Suprapubic skin (tissue), 4 donors: ENCODE results near the gene RGL3.

Source experiments
- EP300 ChIP-seq: sonication (generic); formaldehyde crosslinking; IDR thresholded peaks from one replicate; pipeline ENCODE4 v1.6.1; 2017; ENCODE audit warnings: antibody characterized with exemption
- POLR2A ChIP-seq, 2 donors: fragments of 450-650 bp; IDR thresholded peaks; one replicate each; pipeline ENCODE4 v1.6.1; 2017; ENCODE audit warnings: antibody characterized with exemption in 2 of 2, mild to moderate bottlenecking in 2 of 2, moderate library complexity in 2 of 2
- POLR2AphosphoS5 ChIP-seq, 3 donors: sonication (generic); formaldehyde crosslinking; IDR thresholded peaks; one replicate each; pipeline ENCODE4 v1.6.1; 2017; ENCODE audit warnings: antibody characterized with exemption in 3 of 3
- TF ChIP-seq, protein P1 (sequence below), 2 donors: fragments of 200-600 bp in 1 of 2; fragments of 450-650 bp in 1 of 2; sonication (generic) in 1 of 2; IDR thresholded peaks; one replicate each; pipeline ENCODE4 v1.5.1; 2016 to 2019; ENCODE audit warnings: antibody characterized with exemption in 2 of 2, mild to moderate bottlenecking in 1 of 2, moderate library complexity in 1 of 2

- TF ChIP-seq, protein P1, sequence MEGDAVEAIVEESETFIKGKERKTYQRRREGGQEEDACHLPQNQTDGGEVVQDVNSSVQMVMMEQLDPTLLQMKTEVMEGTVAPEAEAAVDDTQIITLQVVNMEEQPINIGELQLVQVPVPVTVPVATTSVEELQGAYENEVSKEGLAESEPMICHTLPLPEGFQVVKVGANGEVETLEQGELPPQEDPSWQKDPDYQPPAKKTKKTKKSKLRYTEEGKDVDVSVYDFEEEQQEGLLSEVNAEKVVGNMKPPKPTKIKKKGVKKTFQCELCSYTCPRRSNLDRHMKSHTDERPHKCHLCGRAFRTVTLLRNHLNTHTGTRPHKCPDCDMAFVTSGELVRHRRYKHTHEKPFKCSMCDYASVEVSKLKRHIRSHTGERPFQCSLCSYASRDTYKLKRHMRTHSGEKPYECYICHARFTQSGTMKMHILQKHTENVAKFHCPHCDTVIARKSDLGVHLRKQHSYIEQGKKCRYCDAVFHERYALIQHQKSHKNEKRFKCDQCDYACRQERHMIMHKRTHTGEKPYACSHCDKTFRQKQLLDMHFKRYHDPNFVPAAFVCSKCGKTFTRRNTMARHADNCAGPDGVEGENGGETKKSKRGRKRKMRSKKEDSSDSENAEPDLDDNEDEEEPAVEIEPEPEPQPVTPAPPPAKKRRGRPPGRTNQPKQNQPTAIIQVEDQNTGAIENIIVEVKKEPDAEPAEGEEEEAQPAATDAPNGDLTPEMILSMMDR (IDR thresholded peaks at IDR 0.05), result no peak
- TF ChIP-seq POLR2AphosphoS5 (IDR thresholded peaks at IDR 0.05) (no peak), EP300 (no peak), POLR2A (IDR thresholded peaks at IDR 0.05) (no peak)
Measured at GRCh38 chr19:11414544-11414943, 4.6 kb downstream of the RGL3 start.
